Activated T-cell treated with anti-CD3 and anti-CD28 coated beads, Interleukin-2, amount 50 U/mL, for 4 hours (primary cell): ENCODE data around the gene SLC35F6. TPM values are rescaled to one million over a fixed set of nuclear protein-coding genes. Genes with fewer than 3 reads are reported as not detected.

Experiments used
- total RNA-seq, 3 donors: library from RNA; stranded (reverse); gene quantifications; one replicate each; pipeline ENCODE4 v1.2.1, GENCODE V29; 2021

Gene SLC35F6
- total RNA-seq, 3 donors from 2014 or later, result 9.2 to 12.5 (median 11.6) TPM

Other genes with a start within 250 kb of the SLC35F6 start
- gene CIB4, start 122.9 kb upstream of the SLC35F6 start, total RNA-seq, result not detected
- gene KCNK3, start 71.6 kb upstream of the SLC35F6 start, total RNA-seq, result under 1 TPM; 0.08 to 0.16 (median 0.08) TPM
- 1 to 10 TPM in 1 of 3 donors, under 1 TPM in 2; 0.82 to 1.8 (median 0.82) TPM for gene CENPA, start 21.8 kb downstream of the SLC35F6 start, total RNA-seq
- gene DPYSL5, start 83.8 kb downstream of the SLC35F6 start, total RNA-seq, result not detected
- 1 to 10 TPM; 3.7 to 4.3 (median 3.8) TPM for gene MAPRE3, start 206.4 kb downstream of the SLC35F6 start, total RNA-seq